Panc1 (cell line): ENCODE results near the gene FYCO1. TPM values are rescaled to one million over a fixed set of nuclear protein-coding genes. Genes with fewer than 3 reads are reported as not detected.

Experiments
- ATAC-seq: fragments of 200-7000 bp; cut with Tn5 transposase; 2 replicates; pipeline ENCODE4 v1.9.1; 2020; ENCODE audit warnings: mild to moderate bottlenecking, moderate library complexity
- BruUV-seq: library from RNA; stranded (reverse); fragments of 400-500 nt; replicated peaks from 2 replicates; lab custom pipeline; 2021; lab: Mats Ljungman, UMichigan
- CTCF ChIA-PET: fragments of 300-600 bp; sonication (Branson Sonifier 250); formaldehyde crosslinking; loops from one replicate; lab custom pipeline; 2022; ENCODE audit warnings: antibody characterized with exemption; lab: Charles Lee
- POLR2A ChIA-PET: fragments of 300-600 bp; sonication (Branson Sonifier 250); formaldehyde crosslinking; loops from one replicate; lab custom pipeline; 2022; ENCODE audit warnings: antibody characterized with exemption; lab: Charles Lee
- DNase-seq: peaks from one replicate; pipeline ENCODE4 v3.0.0-alpha.2; 2010; ENCODE audit warnings: low read depth, low spot score
- H3K27ac ChIP-seq: 2 replicates; pipeline ENCODE4 v1.5.1; 2011; ENCODE audit warnings: mild to moderate bottlenecking, low read length, inconsistent platforms
- H3K27me3 ChIP-seq: fragments of 200-500 bp; sonication (Bioruptor generic); 2 replicates; pipeline ENCODE4 v1.6.0; 2014; ENCODE audit warnings: low read length, inconsistent platforms; ENCODE audit not compliant: control insufficient read depth, insufficient read depth
- H3K36me3 ChIP-seq: fragments of 200-500 bp; sonication (Bioruptor generic); 2 replicates; pipeline ENCODE4 v1.5.1; 2014; ENCODE audit warnings: inconsistent platforms, mild to moderate bottlenecking, low read length, moderate library complexity; ENCODE audit not compliant: control insufficient read depth, insufficient read depth
- H3K4me1 ChIP-seq: 2 replicates; pipeline ENCODE4 v1.5.1; 2011; ENCODE audit warnings: inconsistent platforms, mild to moderate bottlenecking, low read length, moderate library complexity; ENCODE audit not compliant: control insufficient read depth, insufficient read depth
- H3K4me3 ChIP-seq, 2 experiments: 2 replicates each; pipeline ENCODE4 v1.5.1; 2011 to 2012; ENCODE audit warnings: low read depth in 2 of 2, low read length in 2 of 2, mild to moderate bottlenecking in 2 of 2, inconsistent platforms in 1 of 2, moderate library complexity in 1 of 2
- H3K9me3 ChIP-seq: fragments of 200-500 bp; sonication (Bioruptor generic); 2 replicates; pipeline ENCODE4 v1.5.1; 2014; ENCODE audit warnings: low read depth, mild to moderate bottlenecking, inconsistent platforms, low read length, moderate library complexity; ENCODE audit not compliant: control insufficient read depth, insufficient read depth
- POLR2AphosphoS5 ChIP-seq: IDR thresholded peaks from 2 replicates; pipeline ENCODE4 v1.6.1; 2012; ENCODE audit warnings: mild to moderate bottlenecking, low read depth, low read length, moderate library complexity
- SIN3A ChIP-seq: IDR thresholded peaks from 2 replicates; pipeline ENCODE4 v1.6.1; 2012; ENCODE audit warnings: low read depth, mild to moderate bottlenecking, low read length, moderate library complexity, borderline replicate concordance; ENCODE audit not compliant: insufficient read depth
- TCF7L2 ChIP-seq: IDR thresholded peaks from 2 replicates; pipeline ENCODE4 v1.6.1; 2011; ENCODE audit warnings: mild to moderate bottlenecking, low read depth, low read length, inconsistent platforms
- in situ Hi-C: cut with HindIII; loops from 2 replicates; pipeline ENCODE4 v1.10.0; 2016; ENCODE audit warnings: low sequenced_read_pairs, low pct_unique_long_range_greater_than_20kb
- intact Hi-C: fragments of 100-400 bp; cut with micrococcal nuclease; formaldehyde crosslinking; loops from one replicate; pipeline ENCODE4 v1.10.0; 2022; ENCODE audit not compliant: unreplicated experiment
- total RNA-seq: library from RNA; stranded (reverse); gene quantifications from one replicate; pipeline ENCODE4 v1.2.1, GENCODE V29; 2021; ENCODE audit not compliant: unreplicated experiment
- TF ChIP-seq, protein P1 (sequence below), 2 experiments: IDR thresholded peaks; 2 replicates each; pipeline ENCODE4 v1.6.1; 2011 to 2012; ENCODE audit warnings: low read depth in 2 of 2, control low read depth in 1 of 2, low read length in 1 of 2, mild to moderate bottlenecking in 1 of 2, moderate library complexity in 1 of 2; ENCODE audit not compliant: insufficient read depth in 1 of 2
- TF ChIP-seq, protein P2 (sequence below): fragments of 450-650 bp; IDR thresholded peaks from 2 replicates; pipeline ENCODE4 v1.5.1; 2017; ENCODE audit warnings: mild to moderate bottlenecking

The FYCO1 gene
- total RNA-seq, 1 experiment from 2014 or later, result 8.7 TPM

DNA sequence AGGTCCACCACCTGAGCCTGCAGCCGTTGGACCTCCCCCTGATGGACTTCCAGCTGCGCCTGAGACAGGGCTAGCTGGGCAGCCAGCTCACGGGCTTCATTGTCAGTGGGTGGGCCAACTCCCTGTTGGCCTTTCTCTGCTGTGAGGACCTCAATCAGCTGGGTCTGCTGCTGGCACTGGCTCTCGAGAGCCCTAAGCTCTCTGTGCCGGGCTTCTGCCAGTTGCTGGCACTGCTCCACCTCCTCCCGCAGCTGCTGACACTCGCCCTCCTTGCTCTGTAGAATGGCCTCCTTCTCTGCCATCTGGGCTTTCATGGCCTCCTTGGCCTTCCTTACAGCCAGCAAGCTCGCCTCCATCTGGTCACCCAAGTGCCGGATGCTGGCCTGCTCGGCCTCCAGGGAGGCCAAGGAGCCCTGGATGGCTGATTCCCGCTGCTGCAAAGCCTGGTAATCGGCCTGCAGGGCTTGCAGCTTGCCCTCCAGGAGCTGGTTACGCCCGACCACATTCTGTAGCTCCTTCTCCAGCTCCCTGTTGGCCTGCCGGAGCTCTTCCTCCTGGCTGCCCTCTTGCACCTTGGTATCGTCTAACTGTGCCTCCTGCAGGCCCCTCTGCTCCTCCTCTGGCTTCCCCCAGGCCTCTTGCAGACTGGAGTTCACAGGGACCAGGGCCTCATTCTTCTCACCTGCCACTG lies 28.5 kb downstream of the FYCO1 start:
- ChIA-PET CTCF (no interaction called here), POLR2A (no interaction called here)
- Histone ChIP-seq H3K36me3 (no peaks in the 10 kb centered on the region), H3K27ac (no peak overlapping the region), H3K4me3 (no peak overlapping the region), H3K9me3 (no peaks in the 10 kb centered on the region), H3K4me1 (no peaks in the 10 kb centered on the region), H3K27me3 (no peaks in the 10 kb centered on the region)
- DNase-seq (no peak), ATAC-seq (no peak)
- TF ChIP-seq, protein P1, sequence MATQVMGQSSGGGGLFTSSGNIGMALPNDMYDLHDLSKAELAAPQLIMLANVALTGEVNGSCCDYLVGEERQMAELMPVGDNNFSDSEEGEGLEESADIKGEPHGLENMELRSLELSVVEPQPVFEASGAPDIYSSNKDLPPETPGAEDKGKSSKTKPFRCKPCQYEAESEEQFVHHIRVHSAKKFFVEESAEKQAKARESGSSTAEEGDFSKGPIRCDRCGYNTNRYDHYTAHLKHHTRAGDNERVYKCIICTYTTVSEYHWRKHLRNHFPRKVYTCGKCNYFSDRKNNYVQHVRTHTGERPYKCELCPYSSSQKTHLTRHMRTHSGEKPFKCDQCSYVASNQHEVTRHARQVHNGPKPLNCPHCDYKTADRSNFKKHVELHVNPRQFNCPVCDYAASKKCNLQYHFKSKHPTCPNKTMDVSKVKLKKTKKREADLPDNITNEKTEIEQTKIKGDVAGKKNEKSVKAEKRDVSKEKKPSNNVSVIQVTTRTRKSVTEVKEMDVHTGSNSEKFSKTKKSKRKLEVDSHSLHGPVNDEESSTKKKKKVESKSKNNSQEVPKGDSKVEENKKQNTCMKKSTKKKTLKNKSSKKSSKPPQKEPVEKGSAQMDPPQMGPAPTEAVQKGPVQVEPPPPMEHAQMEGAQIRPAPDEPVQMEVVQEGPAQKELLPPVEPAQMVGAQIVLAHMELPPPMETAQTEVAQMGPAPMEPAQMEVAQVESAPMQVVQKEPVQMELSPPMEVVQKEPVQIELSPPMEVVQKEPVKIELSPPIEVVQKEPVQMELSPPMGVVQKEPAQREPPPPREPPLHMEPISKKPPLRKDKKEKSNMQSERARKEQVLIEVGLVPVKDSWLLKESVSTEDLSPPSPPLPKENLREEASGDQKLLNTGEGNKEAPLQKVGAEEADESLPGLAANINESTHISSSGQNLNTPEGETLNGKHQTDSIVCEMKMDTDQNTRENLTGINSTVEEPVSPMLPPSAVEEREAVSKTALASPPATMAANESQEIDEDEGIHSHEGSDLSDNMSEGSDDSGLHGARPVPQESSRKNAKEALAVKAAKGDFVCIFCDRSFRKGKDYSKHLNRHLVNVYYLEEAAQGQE (IDR thresholded peaks at IDR 0.05; ENCODE audit: insufficient read depth in 1 of 2, low read depth in 2 of 2, low read length in 1 of 2), result no peak
- in situ Hi-C loops, result no loop called here
- intact Hi-C loops, result no loop called here
- no TSS peak for BruUV-seq

DNA sequence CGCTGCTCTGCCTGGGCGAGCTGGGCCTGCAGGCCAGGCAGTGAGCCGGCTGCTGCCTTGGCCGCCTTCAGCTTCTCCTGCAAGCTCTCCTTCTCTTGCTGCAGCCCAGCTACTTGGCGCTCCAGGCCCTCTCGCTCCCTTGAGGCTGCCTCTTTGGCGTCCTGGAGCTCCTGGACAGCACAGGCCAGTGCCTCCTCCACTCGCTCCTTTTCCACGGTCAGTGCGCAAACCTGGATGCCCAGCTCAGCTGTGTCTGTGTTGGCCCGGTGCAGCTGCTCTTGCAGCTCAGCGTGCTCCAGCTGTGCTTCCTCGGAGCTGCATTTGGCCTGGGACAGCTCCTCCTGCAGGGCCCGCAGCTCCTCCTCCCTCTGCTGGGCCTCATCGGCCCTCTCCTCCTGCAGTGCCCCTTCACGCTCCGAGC lies 29.2 kb downstream of the FYCO1 start:
- ATAC-seq, result no peak
- ChIA-PET CTCF (no interaction called here), POLR2A (no interaction called here)

DNA sequence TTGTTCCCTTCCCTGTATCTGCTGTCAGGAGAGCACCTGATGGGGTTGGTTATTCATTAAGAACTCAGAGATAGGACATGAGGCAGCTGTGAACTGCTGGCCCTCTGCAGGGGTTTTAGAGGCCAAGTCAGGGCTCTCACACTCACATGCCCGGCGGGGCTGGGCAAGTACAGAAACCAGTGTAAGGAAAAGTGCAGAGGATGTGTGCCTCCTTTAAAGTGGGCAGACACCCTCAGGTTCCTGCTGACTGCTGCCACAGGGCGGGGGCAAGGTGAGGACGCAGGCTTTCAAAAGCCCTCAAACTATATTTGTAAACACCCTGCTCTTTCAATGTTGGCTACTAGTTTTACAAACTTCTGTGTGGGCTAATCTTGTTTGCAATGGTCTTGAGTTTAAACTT lies 30.0 kb downstream of the FYCO1 start:
- DNase-seq (no peak), ATAC-seq (no peak)
- intact Hi-C loops, result no loop called here
- POLR2A ChIA-PET, result no interaction called here
- no peak for TF ChIP-seq SIN3A
- TF ChIP-seq TCF7L2, result no peak
- TF ChIP-seq, protein P1 (IDR thresholded peaks at IDR 0.05; ENCODE audit: insufficient read depth in 1 of 2, low read depth in 2 of 2, low read length in 1 of 2), result no peak
- TF ChIP-seq, protein P2, sequence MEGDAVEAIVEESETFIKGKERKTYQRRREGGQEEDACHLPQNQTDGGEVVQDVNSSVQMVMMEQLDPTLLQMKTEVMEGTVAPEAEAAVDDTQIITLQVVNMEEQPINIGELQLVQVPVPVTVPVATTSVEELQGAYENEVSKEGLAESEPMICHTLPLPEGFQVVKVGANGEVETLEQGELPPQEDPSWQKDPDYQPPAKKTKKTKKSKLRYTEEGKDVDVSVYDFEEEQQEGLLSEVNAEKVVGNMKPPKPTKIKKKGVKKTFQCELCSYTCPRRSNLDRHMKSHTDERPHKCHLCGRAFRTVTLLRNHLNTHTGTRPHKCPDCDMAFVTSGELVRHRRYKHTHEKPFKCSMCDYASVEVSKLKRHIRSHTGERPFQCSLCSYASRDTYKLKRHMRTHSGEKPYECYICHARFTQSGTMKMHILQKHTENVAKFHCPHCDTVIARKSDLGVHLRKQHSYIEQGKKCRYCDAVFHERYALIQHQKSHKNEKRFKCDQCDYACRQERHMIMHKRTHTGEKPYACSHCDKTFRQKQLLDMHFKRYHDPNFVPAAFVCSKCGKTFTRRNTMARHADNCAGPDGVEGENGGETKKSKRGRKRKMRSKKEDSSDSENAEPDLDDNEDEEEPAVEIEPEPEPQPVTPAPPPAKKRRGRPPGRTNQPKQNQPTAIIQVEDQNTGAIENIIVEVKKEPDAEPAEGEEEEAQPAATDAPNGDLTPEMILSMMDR, result no peak
- TF ChIP-seq POLR2AphosphoS5, result no peak
- Histone ChIP-seq H3K4me3 (no peak overlapping the region), H3K27me3 (no peaks in the 10 kb centered on the region), H3K36me3 (no peaks in the 10 kb centered on the region), H3K9me3 (no peaks in the 10 kb centered on the region), H3K27ac (no peak overlapping the region), H3K4me1 (no peaks in the 10 kb centered on the region)
- in situ Hi-C loops, result no loop called here
- no TSS peak for BruUV-seq
- CTCF ChIA-PET, result no interaction called here

More for the DNA sequence above, 29.2 kb downstream of the FYCO1 start:
- Histone ChIP-seq H3K27ac (no peak overlapping the region), H3K9me3 (no peaks in the 10 kb centered on the region), H3K4me3 (no peak overlapping the region), H3K4me1 (no peaks in the 10 kb centered on the region), H3K27me3 (no peaks in the 10 kb centered on the region), H3K36me3 (no peaks in the 10 kb centered on the region)
- intact Hi-C loops (no loop called here), in situ Hi-C loops (no loop called here)
- DNase-seq, result no peak
- no TSS peak for BruUV-seq
- TF ChIP-seq POLR2AphosphoS5 (no peak), TCF7L2 (no peak), SIN3A (no peak)
- TF ChIP-seq, protein P2, result no peak
